AG09319 (cell line): Measurements from ENCODE around the gene YJEFN3.

Experiments used
- DNase-seq: peaks from one replicate; pipeline ENCODE4 v3.0.0-alpha.2; 2010; ENCODE audit warnings: low read depth; ENCODE audit errors: extremely low read depth
- TF ChIP-seq, protein P1 (sequence below): IDR thresholded peaks from 2 replicates; pipeline ENCODE4 v1.5.1; 2011; ENCODE audit warnings: low read depth, mild to moderate bottlenecking, inconsistent platforms, low read length, moderate library complexity

The YJEFN3 gene

DNA sequence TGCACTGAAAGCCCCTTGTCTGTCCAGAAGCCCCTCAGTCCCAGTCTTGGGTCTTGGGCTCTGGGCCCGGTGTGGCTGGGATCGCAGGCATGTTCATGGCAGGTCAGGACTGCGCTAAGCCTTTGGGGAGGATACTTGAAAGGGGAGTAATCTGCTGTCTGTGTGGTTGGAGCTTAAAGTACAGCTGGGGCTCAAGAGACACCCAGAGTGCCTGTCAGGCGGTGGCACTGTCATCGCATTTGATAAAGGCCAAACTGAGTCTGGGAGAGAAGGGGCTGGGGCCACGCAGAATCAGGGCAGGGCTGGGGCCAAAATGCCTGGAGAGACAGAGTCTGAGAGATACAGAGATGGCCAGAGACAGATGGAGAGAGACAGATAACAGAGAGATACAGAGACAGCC is 5.1 kb downstream of the YJEFN3 start:
- DNase-seq: no peak
- TF ChIP-seq, protein P1, sequence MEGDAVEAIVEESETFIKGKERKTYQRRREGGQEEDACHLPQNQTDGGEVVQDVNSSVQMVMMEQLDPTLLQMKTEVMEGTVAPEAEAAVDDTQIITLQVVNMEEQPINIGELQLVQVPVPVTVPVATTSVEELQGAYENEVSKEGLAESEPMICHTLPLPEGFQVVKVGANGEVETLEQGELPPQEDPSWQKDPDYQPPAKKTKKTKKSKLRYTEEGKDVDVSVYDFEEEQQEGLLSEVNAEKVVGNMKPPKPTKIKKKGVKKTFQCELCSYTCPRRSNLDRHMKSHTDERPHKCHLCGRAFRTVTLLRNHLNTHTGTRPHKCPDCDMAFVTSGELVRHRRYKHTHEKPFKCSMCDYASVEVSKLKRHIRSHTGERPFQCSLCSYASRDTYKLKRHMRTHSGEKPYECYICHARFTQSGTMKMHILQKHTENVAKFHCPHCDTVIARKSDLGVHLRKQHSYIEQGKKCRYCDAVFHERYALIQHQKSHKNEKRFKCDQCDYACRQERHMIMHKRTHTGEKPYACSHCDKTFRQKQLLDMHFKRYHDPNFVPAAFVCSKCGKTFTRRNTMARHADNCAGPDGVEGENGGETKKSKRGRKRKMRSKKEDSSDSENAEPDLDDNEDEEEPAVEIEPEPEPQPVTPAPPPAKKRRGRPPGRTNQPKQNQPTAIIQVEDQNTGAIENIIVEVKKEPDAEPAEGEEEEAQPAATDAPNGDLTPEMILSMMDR: no peak

DNA sequence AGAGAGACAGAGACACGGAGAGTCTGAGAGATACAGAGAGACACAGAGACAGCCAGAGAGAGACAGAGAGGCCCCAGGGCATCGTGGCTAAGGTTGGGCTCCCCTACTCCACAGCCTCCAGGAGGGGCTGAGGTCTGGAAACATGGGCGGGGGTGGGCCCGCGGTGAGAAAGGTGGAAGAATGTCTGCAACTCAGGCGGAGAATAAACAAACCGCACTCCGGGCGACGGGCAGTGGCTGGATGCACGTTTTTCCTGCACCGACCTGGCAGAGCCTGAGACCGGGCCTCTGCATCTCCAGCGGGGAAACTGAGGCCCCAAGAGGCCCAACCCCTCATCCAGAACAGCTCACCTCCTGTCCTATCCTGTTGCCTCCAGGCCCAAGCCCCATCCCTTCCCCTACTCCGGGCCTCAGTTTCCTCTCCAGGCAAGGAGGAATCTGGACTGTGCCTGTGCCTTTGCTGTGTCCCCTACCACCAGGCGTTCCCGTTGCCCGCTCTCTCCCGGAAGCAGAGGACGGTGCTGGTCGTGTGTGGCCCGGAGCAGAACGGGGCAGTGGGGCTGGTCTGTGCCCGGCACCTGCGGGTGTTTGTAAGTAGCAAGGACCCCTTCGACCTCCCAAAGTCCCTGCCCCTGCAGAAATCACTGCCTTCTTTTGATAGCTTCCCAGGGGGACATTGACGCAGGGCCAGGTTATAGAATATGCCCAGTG is 6.0 kb downstream of the YJEFN3 start:
- no peak for DNase-seq
- TF ChIP-seq, protein P1: no peak

DNA sequence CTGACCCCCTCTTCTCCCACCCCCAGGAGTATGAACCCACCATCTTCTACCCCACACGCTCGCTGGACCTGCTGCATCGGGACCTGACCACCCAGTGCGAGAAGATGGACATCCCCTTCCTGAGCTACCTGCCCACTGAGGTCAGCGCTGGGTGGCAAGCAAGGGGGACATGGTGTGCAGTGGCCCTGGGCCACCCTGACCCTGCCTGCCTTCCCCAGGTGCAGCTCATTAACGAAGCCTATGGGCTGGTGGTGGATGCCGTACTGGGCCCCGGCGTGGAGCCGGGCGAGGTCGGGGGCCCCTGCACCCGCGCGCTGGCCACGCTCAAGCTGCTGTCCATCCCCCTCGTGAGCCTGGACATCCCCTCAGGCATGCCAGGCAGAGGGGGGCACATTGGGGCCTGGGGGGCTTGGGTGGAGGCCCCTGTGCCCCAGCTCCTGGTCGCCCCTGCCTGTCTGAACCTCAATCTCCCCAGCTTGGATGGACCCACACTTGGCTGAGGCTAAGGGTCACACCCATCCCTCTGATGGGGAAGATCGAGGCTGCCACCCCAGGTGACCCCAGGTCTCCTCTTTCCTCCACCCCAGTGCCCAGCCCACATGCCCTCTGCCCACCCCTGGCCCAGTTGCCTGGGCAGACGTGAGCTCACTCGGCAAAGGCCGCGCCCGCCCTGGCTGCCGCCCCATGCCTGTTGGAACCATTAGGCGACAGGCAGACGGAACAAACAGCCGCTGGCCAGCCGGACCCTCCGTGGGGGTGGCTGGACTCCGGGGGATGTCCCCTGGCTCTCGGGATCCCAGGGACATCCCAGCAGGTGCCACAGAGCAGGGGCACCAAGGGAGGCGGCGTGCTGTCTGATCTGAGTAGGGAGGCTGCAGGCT is 6.8 kb downstream of the YJEFN3 start:
- TF ChIP-seq, protein P1: no peak
- no peak for DNase-seq

DNA sequence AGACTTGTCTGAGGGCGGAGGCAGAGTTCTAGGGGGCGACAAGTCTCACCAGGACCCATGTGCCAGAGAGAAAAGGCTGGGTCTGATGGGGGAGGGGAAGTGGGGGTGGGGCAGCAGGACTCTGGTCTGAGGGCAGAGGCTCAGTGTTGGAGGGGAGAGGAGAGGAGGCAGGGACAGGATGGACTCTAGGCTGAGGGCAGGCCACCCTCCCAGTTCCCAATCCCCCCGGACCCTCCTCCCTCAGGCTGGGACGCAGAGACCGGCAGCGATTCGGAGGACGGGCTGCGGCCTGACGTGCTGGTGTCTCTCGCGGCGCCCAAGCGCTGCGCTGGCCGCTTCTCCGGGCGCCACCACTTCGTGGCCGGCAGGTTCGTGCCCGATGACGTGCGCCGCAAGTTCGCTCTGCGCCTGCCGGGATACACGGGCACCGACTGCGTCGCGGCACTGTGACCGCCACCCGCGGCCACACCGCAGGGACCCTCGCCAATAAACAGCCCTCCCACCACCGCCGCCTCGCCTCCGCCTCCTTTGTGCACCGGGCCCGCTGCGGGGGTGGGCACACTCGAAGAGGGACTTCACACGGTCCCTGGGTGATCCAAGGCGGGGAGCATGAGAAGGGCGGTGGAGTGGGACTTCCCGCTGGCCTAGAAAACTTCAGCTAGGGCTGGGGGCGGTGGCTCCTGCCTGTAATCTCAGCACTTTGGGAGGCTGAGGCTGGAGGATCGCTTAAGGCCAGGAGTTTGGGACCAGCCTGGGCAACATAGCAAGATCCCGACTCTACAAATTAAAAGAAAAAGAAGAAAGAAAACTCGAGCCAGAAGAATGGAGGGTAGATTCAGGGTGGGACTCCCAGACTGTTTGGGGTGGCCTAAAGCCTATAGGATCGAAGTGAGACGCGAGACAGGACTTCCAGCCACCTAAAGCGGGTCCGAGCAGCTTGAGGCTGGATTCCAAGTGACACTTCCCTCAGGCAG is 8.7 kb downstream of the YJEFN3 start:
- DNase-seq: no peak
- TF ChIP-seq, protein P1: no peak

DNA sequence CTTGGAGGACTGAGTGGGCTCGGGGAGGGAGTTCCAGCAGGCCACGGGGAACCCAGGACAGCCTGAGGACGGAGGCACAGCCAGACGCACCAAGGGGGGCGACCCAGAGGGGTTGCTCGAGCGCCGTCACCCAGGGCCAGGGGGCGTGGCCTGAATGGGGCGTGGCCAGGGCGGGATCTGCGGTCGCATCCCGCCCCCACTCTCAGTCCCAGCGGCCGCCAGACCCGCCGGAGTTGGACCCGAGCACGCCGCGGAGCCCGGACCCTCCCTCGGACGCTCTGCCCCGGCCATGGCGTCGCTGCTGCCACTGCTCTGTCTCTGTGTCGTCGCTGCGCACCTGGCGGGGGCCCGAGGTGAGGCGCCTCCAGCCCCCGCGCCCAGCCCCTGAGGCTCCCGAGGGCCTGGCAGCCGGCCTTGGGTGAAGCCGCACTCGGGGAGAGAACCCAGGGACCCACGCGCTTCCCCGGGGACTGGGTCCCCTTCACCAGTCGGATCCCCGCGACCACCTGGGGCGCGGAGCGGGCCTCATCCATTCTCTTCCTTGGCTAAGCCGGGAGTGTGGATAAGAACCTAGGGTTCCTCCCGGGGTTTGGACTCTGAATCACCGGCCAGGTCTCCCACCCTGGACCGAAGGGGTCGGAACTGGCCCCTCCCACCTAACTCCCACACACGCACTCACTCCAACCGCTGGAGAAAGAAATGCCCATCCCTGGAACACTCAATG is 9.5 kb downstream of the YJEFN3 start, which contains the start of gene CILP2:
CILP2 (plus strand) TSS at position 205 of the 724 bp plus-strand sequence; CDS start at position 290, 85 bp downstream.
- TF ChIP-seq, protein P1: no peak
- DNase-seq: no peak

DNA sequence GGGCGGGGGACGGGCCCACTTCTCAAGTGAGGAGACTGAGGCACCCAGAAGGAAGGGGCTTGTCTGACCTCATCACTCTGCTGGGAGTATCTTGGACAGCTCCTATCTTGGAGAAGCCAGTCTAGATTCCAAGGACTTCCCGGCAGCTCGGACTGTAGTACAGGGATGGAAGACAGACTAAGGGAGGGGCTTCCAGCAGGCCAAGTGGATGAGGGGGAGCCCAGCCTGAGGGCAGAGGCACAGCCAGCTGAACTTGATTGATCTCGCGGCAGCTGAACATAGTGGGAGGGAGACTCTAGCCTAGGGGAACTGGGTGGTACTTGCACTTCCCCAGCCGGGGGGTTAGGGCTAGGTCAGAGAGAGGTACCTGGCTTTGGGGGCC is 10.1 kb downstream of the YJEFN3 start:
- TF ChIP-seq, protein P1: no peak
- no peak for DNase-seq
